Measurements from ENCODE around the gene OTUD3. TPM values are rescaled to one million over a fixed set of nuclear protein-coding genes. Genes with fewer than 3 reads are reported as not detected.
A peak's percentile ranks its signal among the peaks of the same experiment; 100 is the strongest.

Gene OTUD3
- polyA plus RNA-seq (4.1 to 7.0 TPM (median 5.5 TPM) in 3 replicates), polyA minus RNA-seq (0.92 to 13.8 TPM (median 5.8 TPM) in 3 replicates)
- 7.6 TPM for polyA plus RNA-seq (2011; ENCODE audit: low read depth)
- 2.2 and 2.8 TPM in 2 replicates for polyA plus RNA-seq (2011; cell fraction: cytosol; rRNA removed)
- polyA plus RNA-seq (2011; cell fraction: nucleus; rRNA removed): 12.7 and 15.3 TPM in 2 replicates
- 3.6 and 3.9 TPM in 2 replicates for polyA plus RNA-seq (2012; ENCODE audit: low replicate concordance)
- 1.9 TPM for polyA minus RNA-seq (2011; cell fraction: cytosol; rRNA and poly(A)+ RNA removed)
- polyA minus RNA-seq (2011; cell fraction: nucleus; rRNA and poly(A)+ RNA removed): 5.0 and 10.2 TPM in 2 replicates

- TF ChIP-seq EZH2 (IDR thresholded peaks at IDR 0.05; ENCODE audit: low read length) (no peak), CTCF (optimal IDR thresholded peaks at IDR 0.05 in 1 of 3, IDR thresholded peaks at IDR 0.05 in 1 of 3, conservative IDR thresholded peaks at IDR 0.05 in 1 of 3; ENCODE audit: extremely low read depth in 1 of 3, insufficient read depth in 2 of 3, low read length in 3 of 3) (peak; percentile 80 to 85 (median 85))
- Histone ChIP-seq H3K36me3 (ENCODE audit: control insufficient read depth in 2 of 2, extremely low read depth in 1 of 2, insufficient read depth in 2 of 2, low read length in 2 of 2) (peaks cover 0 to 6% of the 10 kb centered on the region in 2 experiments), H3K9me1 (ENCODE audit: control insufficient read depth, extremely low read depth, insufficient read depth, low read length) (no peaks in the 10 kb centered on the region), H3K9ac (ENCODE audit: control insufficient read depth, extremely low read depth, insufficient read depth, low read length) (peak within 1 kb of the TSS; percentile 87), H3K27ac (ENCODE audit: control insufficient read depth, insufficient read depth, low read length) (peak within 1 kb of the TSS; percentile 73), H3K4me2 (ENCODE audit: control insufficient read depth, extremely low read depth, insufficient read depth, low read depth, low read length) (peak within 1 kb of the TSS; percentile 71), H3K9me3 (ENCODE audit: control insufficient read depth, low read depth, low read length) (no peaks in the 10 kb centered on the region), H3K27me3 (ENCODE audit: control insufficient read depth, extremely low read depth, insufficient read depth, low read length) (no peaks in the 10 kb centered on the region), H2AFZ (ENCODE audit: control insufficient read depth, low read length) (peak within 1 kb of the TSS; percentile 94), H3K4me1 (ENCODE audit: control insufficient read depth, extremely low read depth, insufficient read depth, low read length) (peaks cover 31% of the 10 kb centered on the region), H3K4me3 (ENCODE audit: control insufficient read depth in 2 of 3, extremely low read depth in 1 of 3, insufficient read depth in 2 of 3, low read depth in 1 of 3, low read length in 3 of 3) (peak within 1 kb of the TSS; percentile 64 to 91 (median 81)), H4K20me1 (ENCODE audit: control insufficient read depth, extremely low read depth, insufficient read depth, low read length) (no peaks in the 10 kb centered on the region), H3K79me2 (ENCODE audit: control insufficient read depth, insufficient read depth, low read length) (peaks cover 49% of the 10 kb centered on the region)
- dilution Hi-C loops (cut with MboI; ENCODE audit: extremely low pct_ligation_motif_present, low sequenced_read_pairs): no loop called here
- DNase-seq (ENCODE audit: low read depth, low spot score) (peak; percentile 88), FAIRE-seq (peak; percentile 75)
Observed at GRCh38 chr1:19882111-19883071, at the start of gene OTUD3. TSS of gene OTUD3 (plus strand) at chr1:19882395. CDS start at chr1:19882514, 119 bp downstream.

GRCh38 chr1:19835578-19835977, 46.6 kb upstream of the OTUD3 start:
- H3K9me1 ChIP-seq (ENCODE audit: control insufficient read depth, extremely low read depth, insufficient read depth, low read length): no peaks in the 10 kb centered on the region
- dilution Hi-C loops (cut with MboI; ENCODE audit: extremely low pct_ligation_motif_present, low sequenced_read_pairs): no loop called here
- no peaks in the 10 kb centered on the region for H3K9me3 ChIP-seq (ENCODE audit: control insufficient read depth, low read depth, low read length)
- H3K4me1 ChIP-seq (ENCODE audit: control insufficient read depth, extremely low read depth, insufficient read depth, low read length): no peaks in the 10 kb centered on the region
- DNase-seq (ENCODE audit: low read depth, low spot score) (no peak), FAIRE-seq (no peak)
- no peak overlapping the region for H3K9ac ChIP-seq (ENCODE audit: control insufficient read depth, extremely low read depth, insufficient read depth, low read length)
- no peak overlapping the region for H2AFZ ChIP-seq (ENCODE audit: control insufficient read depth, low read length)
- H3K27ac ChIP-seq (ENCODE audit: control insufficient read depth, insufficient read depth, low read length): no peak overlapping the region
- TF ChIP-seq EZH2 (IDR thresholded peaks at IDR 0.05; ENCODE audit: low read length) (no peak), CTCF (optimal IDR thresholded peaks at IDR 0.05 in 1 of 3, IDR thresholded peaks at IDR 0.05 in 1 of 3, conservative IDR thresholded peaks at IDR 0.05 in 1 of 3; ENCODE audit: extremely low read depth in 1 of 3, insufficient read depth in 2 of 3, low read length in 3 of 3) (no peak)
- H3K36me3 ChIP-seq (ENCODE audit: control insufficient read depth in 2 of 2, extremely low read depth in 1 of 2, insufficient read depth in 2 of 2, low read length in 2 of 2): no peaks in the 10 kb centered on the region
- no peaks in the 10 kb centered on the region for H3K27me3 ChIP-seq (ENCODE audit: control insufficient read depth, extremely low read depth, insufficient read depth, low read length)
- H4K20me1 ChIP-seq (ENCODE audit: control insufficient read depth, extremely low read depth, insufficient read depth, low read length): no peaks in the 10 kb centered on the region
- no peak overlapping the region for H3K4me2 ChIP-seq (ENCODE audit: control insufficient read depth, extremely low read depth, insufficient read depth, low read depth, low read length)
- no peak overlapping the region for H3K4me3 ChIP-seq (ENCODE audit: control insufficient read depth in 2 of 3, extremely low read depth in 1 of 3, insufficient read depth in 2 of 3, low read depth in 1 of 3, low read length in 3 of 3)
- no peaks in the 10 kb centered on the region for H3K79me2 ChIP-seq (ENCODE audit: control insufficient read depth, insufficient read depth, low read length)

All from keratinocyte (primary cell).